Measurements from ENCODE around the gene DDB1. TPM values are rescaled to one million over a fixed set of nuclear protein-coding genes. Genes with fewer than 3 reads are reported as not detected.
A peak's percentile ranks its signal among the peaks of the same experiment; 100 is the strongest.

The DDB1 gene
- total RNA-seq, 3 donors from 2014 or later = 131 to 150 (median 145) TPM

DNA sequence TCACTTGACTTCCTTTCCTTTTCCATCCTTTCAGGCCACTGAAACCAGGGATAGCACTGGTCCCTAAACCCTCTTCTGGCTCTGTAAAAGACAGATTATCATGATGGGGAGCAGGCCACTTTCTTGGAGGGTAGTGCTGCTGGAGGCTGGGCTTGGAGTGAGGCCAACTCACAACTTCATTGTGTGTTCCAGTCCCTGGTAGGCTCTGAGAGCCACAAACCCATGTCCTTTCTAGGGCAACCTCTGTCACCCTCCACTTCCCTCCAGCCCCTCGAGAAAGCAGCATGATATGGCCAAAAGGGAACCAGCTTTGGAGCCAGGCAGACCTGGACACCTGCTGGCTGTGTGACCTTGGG is 2.4 kb upstream of the DDB1 start:
- no peak for TF ChIP-seq POLR2A (IDR thresholded peaks at IDR 0.05)
- TF ChIP-seq, protein P1, sequence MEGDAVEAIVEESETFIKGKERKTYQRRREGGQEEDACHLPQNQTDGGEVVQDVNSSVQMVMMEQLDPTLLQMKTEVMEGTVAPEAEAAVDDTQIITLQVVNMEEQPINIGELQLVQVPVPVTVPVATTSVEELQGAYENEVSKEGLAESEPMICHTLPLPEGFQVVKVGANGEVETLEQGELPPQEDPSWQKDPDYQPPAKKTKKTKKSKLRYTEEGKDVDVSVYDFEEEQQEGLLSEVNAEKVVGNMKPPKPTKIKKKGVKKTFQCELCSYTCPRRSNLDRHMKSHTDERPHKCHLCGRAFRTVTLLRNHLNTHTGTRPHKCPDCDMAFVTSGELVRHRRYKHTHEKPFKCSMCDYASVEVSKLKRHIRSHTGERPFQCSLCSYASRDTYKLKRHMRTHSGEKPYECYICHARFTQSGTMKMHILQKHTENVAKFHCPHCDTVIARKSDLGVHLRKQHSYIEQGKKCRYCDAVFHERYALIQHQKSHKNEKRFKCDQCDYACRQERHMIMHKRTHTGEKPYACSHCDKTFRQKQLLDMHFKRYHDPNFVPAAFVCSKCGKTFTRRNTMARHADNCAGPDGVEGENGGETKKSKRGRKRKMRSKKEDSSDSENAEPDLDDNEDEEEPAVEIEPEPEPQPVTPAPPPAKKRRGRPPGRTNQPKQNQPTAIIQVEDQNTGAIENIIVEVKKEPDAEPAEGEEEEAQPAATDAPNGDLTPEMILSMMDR (IDR thresholded peaks at IDR 0.05) = no peak
- no peak for TF ChIP-seq POLR2AphosphoS5 (IDR thresholded peaks at IDR 0.05)
- DNase-seq (ENCODE audit: low spot score in 2 of 2) = no peak
- intact Hi-C loops (cut with DNase I; ENCODE audit: low total_unique reads) = loop anchor here (5.0 kb wide), 1 partner anchor 47 kb away; no protein-coding TSS in a partner anchor
- Histone ChIP-seq H3K4me1 (peaks cover 19 to 20% of the 10 kb centered on the region in 2 donors), H3K36me3 (no peaks in the 10 kb centered on the region), H3K9me3 (no peaks in the 10 kb centered on the region), H3K27me3 (no peaks in the 10 kb centered on the region), H3K27ac (peak overlapping the region; percentile 72 to 96), H3K4me3 (no peak overlapping the region)

DNA sequence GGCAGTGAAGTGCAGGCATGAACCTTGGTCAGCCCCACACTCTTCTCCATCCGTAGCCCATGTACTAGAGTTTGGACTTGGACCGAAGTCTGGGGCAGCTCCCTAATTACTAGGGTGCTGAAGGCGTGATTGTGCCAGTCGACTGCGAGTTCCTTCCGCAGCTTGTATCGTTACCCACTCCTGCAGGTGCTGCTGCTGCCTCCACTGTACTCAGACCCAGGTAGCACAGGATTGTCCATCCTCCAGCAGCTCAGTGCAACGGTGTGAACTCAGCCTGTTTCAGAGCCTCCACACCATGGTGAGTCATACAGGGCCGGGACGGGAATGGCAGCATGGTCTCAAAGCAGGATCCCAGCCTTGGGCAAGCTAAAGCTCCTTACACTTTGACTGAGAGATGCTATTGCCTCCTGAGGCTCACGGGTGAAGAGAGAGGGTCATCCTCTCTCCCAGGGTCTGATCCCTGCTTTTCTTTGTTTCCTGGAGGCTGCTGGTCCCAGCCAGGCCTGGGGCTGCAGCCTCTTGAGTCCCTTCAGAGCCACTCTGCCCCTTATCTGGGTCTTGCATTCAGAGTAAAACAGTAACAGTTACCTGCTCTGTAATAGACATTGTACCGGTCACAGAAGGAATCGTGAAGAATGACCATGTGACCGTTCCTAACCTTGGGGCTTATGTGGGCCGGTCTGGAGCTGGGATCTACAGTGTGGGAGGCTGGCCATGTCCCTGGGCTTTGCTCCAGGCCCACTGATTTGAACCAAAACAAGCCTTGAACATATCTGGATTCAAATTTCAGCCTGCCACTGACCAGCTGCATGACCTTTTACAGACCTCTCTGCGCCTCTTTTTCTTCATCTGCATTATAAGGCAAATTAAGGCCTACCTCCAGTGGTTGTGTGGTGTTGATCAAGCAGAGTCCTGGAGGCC is 1.8 kb upstream of the DDB1 start:
- DNase-seq (ENCODE audit: low spot score in 2 of 2) = no peak
- H3K27ac ChIP-seq = peak overlapping the region; percentile 72 to 96
- intact Hi-C loops (cut with DNase I; ENCODE audit: low total_unique reads) = loop anchor here (5.0 kb wide), 1 partner anchor 48 kb away; no protein-coding TSS in a partner anchor
- no peaks in the 10 kb centered on the region for H3K9me3 ChIP-seq
- H3K27me3 ChIP-seq = no peaks in the 10 kb centered on the region
- H3K4me1 ChIP-seq = peaks cover 19 to 20% of the 10 kb centered on the region in 2 donors
- TF ChIP-seq POLR2AphosphoS5 (IDR thresholded peaks at IDR 0.05) (no peak), POLR2A (IDR thresholded peaks at IDR 0.05) (no peak)
- TF ChIP-seq, protein P1 (IDR thresholded peaks at IDR 0.05) = no peak
- H3K36me3 ChIP-seq = no peaks in the 10 kb centered on the region
- no peak overlapping the region for H3K4me3 ChIP-seq

DNA sequence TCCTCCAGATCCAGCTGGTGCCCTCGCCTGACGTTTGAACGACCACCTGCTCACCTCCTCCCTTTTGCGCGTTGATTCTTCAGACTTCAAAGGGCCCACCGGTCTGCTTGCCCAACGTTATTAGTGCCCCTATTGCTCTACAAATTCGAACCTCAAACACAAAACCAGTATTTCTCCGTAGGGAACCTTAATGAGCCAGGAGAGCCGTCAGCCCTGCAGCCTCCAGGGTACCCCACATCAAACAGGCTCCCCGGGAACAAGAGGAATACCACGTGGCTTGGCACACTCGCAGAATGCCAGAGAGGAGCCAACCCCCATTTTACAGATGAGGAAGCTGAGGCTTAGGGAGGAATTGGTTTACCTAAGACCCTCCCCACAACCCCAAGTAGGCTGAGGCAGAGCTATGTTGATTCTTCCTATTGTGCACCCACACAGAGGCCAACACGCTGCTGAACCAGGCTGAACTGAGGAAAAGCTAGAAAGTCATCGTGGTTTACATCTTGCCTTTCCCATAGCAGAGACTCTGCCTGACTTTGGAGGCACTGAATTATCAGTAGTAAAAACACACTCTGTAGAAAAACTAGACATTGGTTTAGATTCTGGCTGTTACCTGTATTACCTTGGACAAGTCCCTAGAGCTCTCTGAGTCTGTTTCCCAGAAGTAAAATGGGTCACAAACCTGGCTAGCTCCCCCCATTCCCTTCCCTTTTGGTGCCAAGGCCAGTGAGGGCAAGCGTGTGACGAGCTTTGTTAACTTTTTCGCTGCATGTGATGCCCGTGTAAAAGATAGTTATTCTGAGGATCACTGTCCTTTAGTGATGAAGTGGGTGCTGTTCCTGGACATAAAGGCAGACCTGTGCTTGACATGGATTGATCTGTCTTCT is 887 bp upstream of the DDB1 start:
- no peak for DNase-seq (ENCODE audit: low spot score in 2 of 2)
- Histone ChIP-seq H3K27me3 (no peaks in the 10 kb centered on the region), H3K9me3 (no peaks in the 10 kb centered on the region), H3K4me1 (peaks cover 20 to 21% of the 10 kb centered on the region in 2 donors), H3K4me3 (peak overlapping the region; percentile 86 to 100 (median 93)), H3K27ac (peak overlapping the region; percentile 93 to 96), H3K36me3 (peaks cover 6% of the 10 kb centered on the region)
- intact Hi-C loops (cut with DNase I; ENCODE audit: low total_unique reads) = no loop called here
- TF ChIP-seq, protein P1 (IDR thresholded peaks at IDR 0.05) = no peak
- no peak for TF ChIP-seq POLR2AphosphoS5 (IDR thresholded peaks at IDR 0.05)
- TF ChIP-seq POLR2A (IDR thresholded peaks at IDR 0.05) = no peak

DNA sequence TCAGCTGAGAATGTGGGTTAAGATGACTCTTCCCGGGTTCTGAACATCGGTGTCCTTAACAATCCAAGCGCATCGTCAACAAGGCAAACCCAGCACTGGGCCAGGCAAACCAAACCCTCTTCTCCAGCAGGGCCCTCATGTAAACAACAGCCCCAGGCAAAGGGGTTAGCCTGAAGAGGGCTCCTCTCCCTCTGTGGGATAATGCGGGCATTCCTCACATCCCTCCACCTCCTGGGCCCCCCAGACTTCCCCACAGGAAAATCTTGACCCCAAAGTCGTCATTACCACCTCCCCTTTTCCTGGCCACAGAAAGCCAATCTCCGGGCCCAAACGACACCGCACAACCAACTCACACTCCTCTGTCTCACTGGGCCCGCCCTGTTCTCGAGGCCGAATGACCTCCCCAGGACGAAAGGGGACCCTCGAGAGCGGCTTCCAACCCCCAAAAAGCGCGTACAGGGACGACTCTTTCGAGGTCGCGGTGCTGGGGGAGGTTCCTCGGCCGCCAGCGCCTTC is 566 bp downstream of the DDB1 start:
- no peaks in the 10 kb centered on the region for H3K27me3 ChIP-seq
- H3K4me3 ChIP-seq = peak overlapping the region; percentile 86 to 100 (median 93)
- H3K27ac ChIP-seq = peak overlapping the region; percentile 93 to 96
- no peaks in the 10 kb centered on the region for H3K9me3 ChIP-seq
- H3K4me1 ChIP-seq = peaks cover 20 to 21% of the 10 kb centered on the region in 2 donors
- TF ChIP-seq, protein P1 (IDR thresholded peaks at IDR 0.05) = no peak
- TF ChIP-seq POLR2A (IDR thresholded peaks at IDR 0.05) (no peak), POLR2AphosphoS5 (IDR thresholded peaks at IDR 0.05) (no peak)
- peaks cover 6% of the 10 kb centered on the region for H3K36me3 ChIP-seq
- no peak for DNase-seq (ENCODE audit: low spot score in 2 of 2)
- intact Hi-C loops (cut with DNase I; ENCODE audit: low total_unique reads) = no loop called here

Data from breast epithelium (tissue), 4 donors.